Skin epidermis (tissue), 12 donors: Measurements from ENCODE around the gene MUC5B.
"Not testable (repeated sequence)": the region's sequence is repeated elsewhere in the genome, so short reads cannot be mapped to it uniquely, and the experiment has no call there.

Experiments
- H3K27ac ChIP-seq, 21 experiments: fragments of 200-600 bp; sonication (generic) in 11 of 21; one replicate each; pipeline ENCODE4 v1.5.0; 2020; ENCODE audit warnings: mild to moderate bottlenecking in 3 of 21, inconsistent platforms in 2 of 21, moderate library complexity in 2 of 21
- H3K4me3 ChIP-seq, 7 experiments: fragments of 200-600 bp; sonication (generic) in 2 of 7; one replicate each; pipeline ENCODE4 v1.5.0; 2020; ENCODE audit warnings: inconsistent platforms in 2 of 7, mild to moderate bottlenecking in 2 of 7, moderate library complexity in 1 of 7

The MUC5B gene

GRCh38 chr11:1259561-1259960 lies 36.7 kb downstream of the MUC5B start:
- H3K4me3 ChIP-seq = no peak overlapping the region

GRCh38 chr11:1260023-1260501 lies 37.2 kb downstream of the MUC5B start:
- Histone ChIP-seq H3K4me3 (no peak overlapping the region), H3K27ac (no peak overlapping the region)

More at GRCh38 chr11:1259561-1259960, 36.7 kb downstream of the MUC5B start:
- no peak overlapping the region for H3K27ac ChIP-seq

DNA sequence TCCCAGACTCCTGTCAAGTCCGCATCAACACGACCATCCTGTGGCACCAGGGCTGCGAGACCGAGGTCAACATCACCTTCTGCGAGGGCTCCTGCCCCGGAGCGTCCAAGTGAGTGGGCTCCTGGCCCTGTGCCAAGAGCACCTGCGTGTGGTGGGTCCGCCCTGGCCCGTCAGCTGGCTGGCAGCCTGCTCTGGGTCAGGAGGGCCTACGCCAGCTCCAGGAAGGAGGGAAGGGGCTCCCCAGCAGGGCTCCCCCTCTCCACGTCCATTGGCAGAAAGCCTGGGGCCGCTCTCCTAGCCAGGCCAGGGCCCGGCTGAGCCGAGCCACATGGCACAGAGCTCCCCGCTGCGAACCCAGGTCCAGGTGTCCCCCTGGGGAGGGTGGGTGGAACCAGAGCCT lies 37.8 kb downstream of the MUC5B start:
- no peak overlapping the region for H3K27ac ChIP-seq
- H3K4me3 ChIP-seq = no peak overlapping the region

GRCh38 chr11:1261241-1262071 lies 38.6 kb downstream of the MUC5B start:
- Histone ChIP-seq H3K27ac (peak overlapping the region in 7 of 21 experiments; percentile 71 to 86 (median 80)), H3K4me3 (peak overlapping the region in 1 of 7 experiments; percentile 38)

DNA sequence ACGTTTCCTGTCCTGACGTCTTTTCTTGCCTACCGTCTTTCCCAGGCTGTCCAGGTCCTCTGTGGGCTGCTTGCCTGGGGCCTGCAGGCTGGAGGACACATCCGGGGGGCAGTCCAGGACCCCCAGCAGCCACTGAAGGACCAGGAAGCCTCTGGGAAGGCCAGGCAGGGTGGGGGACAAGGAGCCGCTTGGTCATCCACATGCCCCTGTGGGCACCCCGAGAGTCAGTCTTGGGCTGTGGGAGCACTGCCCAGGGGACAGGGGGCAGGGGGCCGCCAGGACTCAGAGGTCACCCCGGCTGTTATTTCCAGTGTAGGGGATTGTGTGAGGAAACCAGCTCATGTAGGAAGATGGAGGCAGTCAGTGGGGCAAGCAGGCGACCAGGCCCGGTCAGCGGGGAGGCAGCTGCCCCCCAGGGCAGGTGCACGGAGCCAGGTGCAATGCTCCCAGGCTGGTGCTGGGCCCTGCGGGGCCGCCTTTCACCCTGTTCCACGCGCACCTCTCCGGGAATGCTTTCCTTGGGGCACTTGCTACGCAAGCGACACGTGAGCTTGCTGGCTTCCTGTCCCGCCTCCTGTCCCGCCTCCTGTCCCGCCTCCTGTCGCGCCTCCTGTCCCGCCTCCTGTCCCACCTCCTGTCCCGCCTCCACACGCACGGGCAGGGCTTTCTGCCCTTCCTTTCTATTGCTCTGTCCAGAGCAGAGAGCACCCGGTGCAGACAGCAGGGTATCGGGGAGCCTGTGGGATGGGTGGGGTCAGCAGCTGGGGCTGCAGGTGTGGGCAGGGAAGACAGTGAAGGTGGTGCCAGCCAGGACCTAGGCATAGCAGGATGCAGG lies 39.5 kb downstream of the MUC5B start:
- Histone ChIP-seq H3K4me3 (peak overlapping the region; percentile 23 to 47 (median 38)), H3K27ac (peak overlapping the region in 18 of 21 experiments; percentile 40 to 90 (median 80))

DNA sequence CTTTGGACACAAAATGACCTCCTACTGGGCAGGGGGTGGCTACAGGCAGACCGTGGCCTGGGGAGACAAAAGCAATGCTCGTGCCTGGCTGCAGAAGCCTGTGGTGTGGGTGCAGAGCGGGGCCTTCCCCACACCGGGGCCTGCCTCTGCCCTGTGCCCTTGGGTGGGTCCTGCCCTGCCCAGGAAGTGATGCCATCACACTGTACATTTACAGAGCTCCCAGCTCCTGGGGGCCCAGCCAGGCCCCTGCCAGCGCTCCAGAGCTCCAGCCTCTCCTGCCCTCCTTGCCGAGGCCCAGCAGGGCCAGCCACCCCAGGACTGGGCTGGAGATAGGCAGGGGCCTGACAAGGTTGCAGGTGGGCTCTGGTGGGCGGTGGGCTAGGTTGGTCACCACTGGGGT lies 40.1 kb downstream of the MUC5B start:
- Histone ChIP-seq H3K27ac (peak overlapping the region in 16 of 21 experiments; percentile 16 to 86 (median 72)), H3K4me3 (peak overlapping the region; percentile 23 to 47 (median 38))

DNA sequence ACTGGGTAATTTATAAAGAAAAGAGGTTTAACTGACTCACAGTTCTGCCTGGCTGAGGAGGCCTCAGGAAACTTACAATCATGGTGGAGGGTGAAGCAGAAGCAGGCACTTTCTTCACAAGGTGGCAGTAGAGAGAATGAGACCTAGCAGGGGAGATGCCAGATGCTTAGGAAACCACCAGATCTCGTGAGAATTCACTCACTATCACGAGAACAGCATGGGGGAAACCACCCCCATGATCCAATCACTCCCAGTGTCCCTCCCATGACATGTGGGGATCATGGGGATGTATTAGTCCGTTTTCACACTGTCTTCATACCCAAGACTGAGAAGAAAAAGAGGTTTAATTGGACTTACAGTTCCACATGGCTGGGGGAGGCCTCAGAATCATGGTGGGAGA lies 41.6 kb downstream of the MUC5B start:
- peak overlapping the region in 1 of 21 experiments; percentile 16 for H3K27ac ChIP-seq

DNA sequence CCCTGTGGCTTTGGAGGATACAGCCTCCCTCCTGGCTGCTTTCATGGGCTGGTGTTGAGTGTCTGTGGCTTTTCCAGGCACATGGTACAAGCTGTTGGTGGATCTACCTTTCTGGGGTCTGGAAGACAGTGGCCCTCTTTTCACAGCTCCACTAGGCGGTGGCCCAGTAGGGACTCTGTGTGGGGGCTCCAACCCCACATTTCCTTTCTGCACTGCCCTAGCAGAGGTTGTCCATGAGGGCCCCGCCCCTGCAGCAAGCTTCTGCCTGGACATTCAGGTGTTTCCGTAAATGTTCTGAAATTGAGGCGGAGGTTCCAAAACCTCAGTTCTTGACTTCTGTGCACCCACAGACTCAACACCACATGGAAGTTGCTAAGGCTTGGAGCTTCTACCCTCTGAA lies 42.6 kb downstream of the MUC5B start:
- not testable (repeated sequence) for H3K4me3 ChIP-seq, H3K27ac ChIP-seq

More for the DNA sequence above, 41.6 kb downstream of the MUC5B start:
- not testable (repeated sequence) for H3K4me3 ChIP-seq

DNA sequence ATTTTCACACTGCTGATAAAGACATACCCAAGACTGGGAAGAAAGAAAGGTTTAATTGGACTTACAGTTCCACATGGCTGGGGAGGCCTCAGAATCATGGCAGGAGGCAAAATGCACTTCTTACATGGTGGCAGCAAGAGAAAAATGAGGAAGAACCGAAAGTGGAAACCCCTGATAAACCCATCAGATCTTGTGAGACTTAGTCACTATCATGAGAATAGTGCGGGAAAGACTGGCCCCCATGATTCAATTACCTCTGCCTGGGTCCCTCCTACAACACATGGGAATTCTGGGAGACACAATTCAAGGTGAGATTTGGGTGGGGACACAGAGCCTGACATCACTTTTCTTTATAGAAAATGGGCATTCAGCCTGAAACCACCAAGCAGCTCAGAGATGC lies 44.1 kb downstream of the MUC5B start:
- H3K27ac ChIP-seq, H3K4me3 ChIP-seq: not testable (repeated sequence)

GRCh38 chr11:1267441-1268100 lies 44.7 kb downstream of the MUC5B start:
- Histone ChIP-seq H3K27ac (no peak overlapping the region), H3K4me3 (no peak overlapping the region)

DNA sequence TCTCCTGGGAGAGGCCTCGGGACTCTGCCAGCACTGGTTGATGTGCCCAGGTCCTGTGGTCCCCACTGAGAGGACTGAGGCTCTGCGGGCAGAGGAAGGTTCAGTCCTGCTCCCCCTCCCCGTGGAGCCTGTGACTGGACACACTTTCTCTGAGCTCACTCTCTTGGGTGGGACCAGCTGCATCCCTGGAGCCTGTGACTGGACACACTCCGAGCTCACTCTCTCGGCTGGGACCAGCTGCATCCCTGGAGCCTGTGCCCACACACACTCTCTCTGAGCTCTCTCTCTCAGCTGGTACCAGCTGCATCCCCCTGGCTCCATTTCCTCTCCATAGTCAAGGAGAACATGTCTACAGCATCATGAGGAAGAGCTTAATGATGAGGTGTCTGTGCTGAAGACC lies 47.1 kb downstream of the MUC5B start:
- H3K4me3 ChIP-seq = no peak overlapping the region
- no peak overlapping the region for H3K27ac ChIP-seq

- Histone ChIP-seq H3K27ac (no peak overlapping the region), H3K4me3 (no peak overlapping the region)
Observed at GRCh38 chr11:1270476-1270875, 47.6 kb downstream of the MUC5B start.

DNA sequence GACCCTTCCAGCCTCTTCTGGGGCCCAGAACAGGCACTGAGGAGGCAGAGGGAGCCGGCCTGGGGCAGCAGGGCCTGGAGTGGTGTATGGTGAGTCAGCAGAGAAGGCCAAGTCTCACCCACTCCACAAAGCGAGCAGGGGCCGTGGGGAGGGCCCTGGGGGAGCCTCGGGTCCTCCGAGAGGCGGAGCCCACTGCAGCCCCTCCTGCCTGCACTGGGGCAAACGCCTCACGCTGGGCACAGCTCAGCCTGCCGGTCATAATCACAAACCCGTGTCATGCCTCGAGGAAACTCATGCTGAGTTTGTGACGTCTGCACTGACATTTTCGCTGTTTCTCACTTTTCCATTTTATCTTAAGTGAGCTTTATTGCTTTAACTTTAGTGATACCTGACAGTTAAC lies 48.1 kb downstream of the MUC5B start:
- Histone ChIP-seq H3K4me3 (no peak overlapping the region), H3K27ac (no peak overlapping the region)

DNA sequence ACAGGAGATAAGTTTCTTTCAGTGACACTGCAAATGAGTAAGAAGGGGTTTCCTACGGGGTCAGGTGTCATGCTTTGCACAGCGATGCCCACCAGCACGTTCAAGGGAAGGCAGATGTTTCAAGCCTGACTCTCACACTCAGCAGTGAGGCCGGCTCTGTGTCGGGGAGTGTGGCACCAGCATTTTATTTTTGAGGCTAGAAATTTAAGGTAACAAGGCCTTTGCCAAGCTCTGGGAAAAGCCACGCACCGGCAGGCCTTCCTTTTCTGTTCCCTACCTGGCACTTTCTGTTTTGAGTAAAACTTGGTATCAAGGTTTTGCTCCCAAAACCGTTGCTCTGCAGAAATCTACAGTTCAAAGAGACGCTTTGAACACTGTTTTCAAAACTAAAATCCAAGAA lies 48.5 kb downstream of the MUC5B start:
- no peak overlapping the region for H3K4me3 ChIP-seq
- H3K27ac ChIP-seq = no peak overlapping the region

DNA sequence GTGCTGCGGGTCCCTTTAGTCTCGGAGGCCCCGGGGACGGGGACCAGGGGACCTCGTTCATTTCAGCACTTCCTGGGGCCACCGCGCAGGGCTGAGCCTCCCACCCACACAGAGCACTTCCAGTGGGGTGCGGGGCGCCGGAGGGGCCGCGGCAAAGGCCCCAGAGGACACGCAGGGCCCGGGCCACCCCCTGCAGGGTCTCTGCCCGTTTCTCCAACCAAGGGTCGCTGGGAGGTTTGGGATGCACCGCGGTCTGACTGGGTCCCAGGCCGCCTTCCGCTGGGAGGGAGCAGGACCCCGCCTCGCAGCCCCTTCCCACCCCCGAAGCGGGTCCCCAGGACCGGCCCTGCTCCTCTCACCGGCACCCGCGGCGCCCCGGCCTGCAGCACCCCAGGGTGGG lies 49.1 kb downstream of the MUC5B start:
- Histone ChIP-seq H3K4me3 (no peak overlapping the region), H3K27ac (no peak overlapping the region)

DNA sequence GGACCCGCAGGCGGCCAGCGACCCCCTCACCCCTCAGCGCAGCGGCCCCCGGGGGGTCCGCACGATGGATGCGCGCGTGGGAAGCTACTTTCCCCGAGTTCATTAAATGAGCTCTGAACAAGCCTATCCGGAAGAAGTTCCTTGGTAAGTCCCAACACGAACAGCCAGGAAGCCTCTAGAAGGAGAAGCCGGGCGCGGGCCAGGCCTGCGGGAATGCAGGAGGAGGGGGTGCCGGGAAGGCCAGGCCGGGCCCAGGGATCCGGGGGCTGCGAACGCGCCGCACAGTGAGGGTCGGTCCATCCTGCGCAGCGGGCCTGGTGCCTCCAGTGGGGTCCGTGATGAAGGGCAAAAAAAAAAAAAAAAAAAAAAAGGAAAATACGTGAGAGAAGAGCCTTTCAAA lies 49.7 kb downstream of the MUC5B start:
- Histone ChIP-seq H3K27ac (no peak overlapping the region), H3K4me3 (no peak overlapping the region)

GRCh38 chr11:1274501-1274900 lies 51.6 kb downstream of the MUC5B start:
- no peak overlapping the region for H3K27ac ChIP-seq
- no peak overlapping the region for H3K4me3 ChIP-seq

DNA sequence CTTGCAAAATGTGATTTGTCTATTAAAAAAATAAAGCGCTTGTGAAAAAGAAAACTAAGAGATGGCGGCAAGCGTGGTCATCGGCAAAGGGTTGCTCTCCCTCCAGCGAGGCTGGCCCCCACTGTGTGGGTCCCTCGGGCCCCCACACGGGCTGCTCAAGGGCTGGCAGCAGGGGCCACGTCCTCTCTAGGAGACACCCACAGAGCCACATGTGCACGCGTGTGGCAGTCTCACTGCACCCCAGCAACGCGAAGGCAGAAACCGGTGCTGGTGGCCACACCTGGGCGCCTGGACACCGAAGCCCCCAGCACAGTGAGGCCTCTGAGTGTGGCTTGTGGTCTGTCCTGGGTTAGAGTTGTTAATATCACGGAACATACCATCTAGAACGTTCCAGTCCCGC lies 52.2 kb downstream of the MUC5B start:
- Histone ChIP-seq H3K27ac (no peak overlapping the region), H3K4me3 (no peak overlapping the region)

DNA sequence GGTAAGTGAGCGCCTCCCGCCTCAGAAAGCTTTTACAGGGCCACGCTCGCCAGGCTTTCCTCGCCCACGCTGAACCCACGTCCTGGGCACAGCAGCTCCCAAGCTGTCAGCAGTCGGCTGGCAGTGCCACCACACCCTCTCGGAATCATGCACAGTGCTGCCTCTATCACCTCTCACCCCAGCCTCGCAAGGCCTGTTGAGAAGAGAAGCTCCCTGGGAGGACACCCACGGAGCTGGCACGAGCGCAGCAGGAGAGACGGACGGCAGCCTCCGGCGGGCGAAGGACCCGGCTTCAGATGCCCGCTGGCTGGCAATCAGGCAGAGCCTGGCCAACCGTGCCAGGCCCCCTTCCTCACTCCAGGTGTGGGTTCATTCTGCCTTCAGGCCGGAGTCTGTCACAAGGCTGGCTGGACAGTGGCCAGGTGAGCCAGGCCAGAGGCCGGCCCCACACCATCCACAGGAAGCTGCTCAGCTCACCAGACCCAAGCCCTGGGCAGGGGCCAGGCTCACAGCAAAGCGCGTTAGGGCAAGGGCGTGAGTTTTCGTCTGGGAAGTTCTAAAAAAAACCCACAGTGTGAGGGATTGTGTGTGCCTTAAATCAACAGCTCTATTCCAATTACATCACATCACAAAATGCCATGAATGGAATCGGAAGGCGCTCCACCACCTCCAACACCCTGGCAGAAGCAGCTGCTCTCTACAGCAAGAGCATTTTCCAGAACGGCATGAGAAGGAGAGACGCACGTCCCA lies 53.4 kb downstream of the MUC5B start:
- Histone ChIP-seq H3K27ac (no peak overlapping the region), H3K4me3 (no peak overlapping the region)
